AG04449 (cell line): Measurements from ENCODE around the gene PAK5.

Experiments
- CTCF ChIA-PET: fragments of 350-600 bp; formaldehyde crosslinking; extraction: SDS; loops from one replicate; lab custom pipeline; 2021; ENCODE audit warnings: antibody characterized with exemption; lab: Yijun Ruan, JAX
- POLR2A ChIA-PET: fragments of 400-600, 350-600 bp; formaldehyde crosslinking; extraction: SDS; loops from one replicate; lab custom pipeline; 2020; ENCODE audit warnings: antibody characterized with exemption, inconsistent platforms; lab: Yijun Ruan, JAX
- DNase-seq: peaks from one replicate; pipeline ENCODE4 v3.0.0-alpha.2; 2010; ENCODE audit warnings: low read depth, low spot score
- H3K4me3 ChIP-seq: 2 replicates; pipeline ENCODE4 v1.5.1; 2011; ENCODE audit warnings: low read depth, mild to moderate bottlenecking, control low read depth, low read length
- TF ChIP-seq, protein P1 (sequence below): IDR thresholded peaks from one replicate; pipeline ENCODE4 v1.5.1; 2011; ENCODE audit warnings: mild to moderate bottlenecking, moderate library complexity, low read length, control low read depth, inconsistent platforms; ENCODE audit not compliant: insufficient read depth; ENCODE audit errors: missing control alignments

PAK5 gene

DNA sequence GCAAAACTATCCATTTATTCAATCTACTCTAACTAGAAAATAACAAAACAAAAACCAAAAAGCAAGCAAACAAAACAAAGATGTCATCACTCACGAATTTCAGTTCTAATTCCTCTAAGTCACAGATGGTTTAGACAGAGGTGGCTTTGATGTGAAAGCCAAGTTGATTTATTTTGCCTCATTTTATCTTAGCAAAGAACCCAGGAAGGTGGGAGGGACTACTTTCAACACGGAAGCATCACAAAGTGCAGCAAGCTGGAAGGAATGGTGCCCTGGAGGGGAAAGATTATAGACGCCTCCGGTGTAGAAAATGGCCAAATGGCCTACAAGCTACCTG is 236.1 kb downstream of the PAK5 start:
- ChIA-PET POLR2A (no interaction called here), CTCF (interaction anchor here (1.2 to 4.1 kb wide), 4 partner anchors 11 to 310 kb away, joined by 5 to 42 read pairs (median 6); no protein-coding TSS in a partner anchor)
- no peak overlapping the region for H3K4me3 ChIP-seq
- TF ChIP-seq, protein P1, sequence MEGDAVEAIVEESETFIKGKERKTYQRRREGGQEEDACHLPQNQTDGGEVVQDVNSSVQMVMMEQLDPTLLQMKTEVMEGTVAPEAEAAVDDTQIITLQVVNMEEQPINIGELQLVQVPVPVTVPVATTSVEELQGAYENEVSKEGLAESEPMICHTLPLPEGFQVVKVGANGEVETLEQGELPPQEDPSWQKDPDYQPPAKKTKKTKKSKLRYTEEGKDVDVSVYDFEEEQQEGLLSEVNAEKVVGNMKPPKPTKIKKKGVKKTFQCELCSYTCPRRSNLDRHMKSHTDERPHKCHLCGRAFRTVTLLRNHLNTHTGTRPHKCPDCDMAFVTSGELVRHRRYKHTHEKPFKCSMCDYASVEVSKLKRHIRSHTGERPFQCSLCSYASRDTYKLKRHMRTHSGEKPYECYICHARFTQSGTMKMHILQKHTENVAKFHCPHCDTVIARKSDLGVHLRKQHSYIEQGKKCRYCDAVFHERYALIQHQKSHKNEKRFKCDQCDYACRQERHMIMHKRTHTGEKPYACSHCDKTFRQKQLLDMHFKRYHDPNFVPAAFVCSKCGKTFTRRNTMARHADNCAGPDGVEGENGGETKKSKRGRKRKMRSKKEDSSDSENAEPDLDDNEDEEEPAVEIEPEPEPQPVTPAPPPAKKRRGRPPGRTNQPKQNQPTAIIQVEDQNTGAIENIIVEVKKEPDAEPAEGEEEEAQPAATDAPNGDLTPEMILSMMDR: no peak
- no peak for DNase-seq

DNA sequence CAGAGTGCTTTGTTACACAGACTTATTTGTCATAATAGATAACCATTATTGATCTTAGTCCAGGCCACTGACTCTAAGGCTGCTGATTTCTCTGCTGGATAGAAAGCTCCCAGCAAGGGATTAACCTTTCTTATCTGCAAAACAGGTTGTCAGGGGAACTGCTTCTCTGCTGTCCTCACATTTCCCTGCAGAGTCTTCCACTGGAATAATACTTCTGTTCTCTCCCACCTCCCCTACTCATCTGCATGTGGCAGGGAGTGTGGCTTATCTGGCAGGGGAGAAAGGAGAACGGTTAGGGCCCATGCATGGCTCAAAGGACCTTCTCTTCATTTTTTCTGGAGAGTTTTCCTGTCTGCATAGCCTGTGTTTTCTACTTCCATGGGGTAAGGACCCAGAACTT is 238.3 kb downstream of the PAK5 start:
- no peak overlapping the region for H3K4me3 ChIP-seq
- POLR2A ChIA-PET: no interaction called here
- DNase-seq: no peak
- TF ChIP-seq, protein P1: no peak
- CTCF ChIA-PET: interaction anchor here (0.8 to 2.6 kb wide), 3 partner anchors 9 to 193 kb away, joined by 3 to 13 read pairs (median 9); no protein-coding TSS in a partner anchor

DNA sequence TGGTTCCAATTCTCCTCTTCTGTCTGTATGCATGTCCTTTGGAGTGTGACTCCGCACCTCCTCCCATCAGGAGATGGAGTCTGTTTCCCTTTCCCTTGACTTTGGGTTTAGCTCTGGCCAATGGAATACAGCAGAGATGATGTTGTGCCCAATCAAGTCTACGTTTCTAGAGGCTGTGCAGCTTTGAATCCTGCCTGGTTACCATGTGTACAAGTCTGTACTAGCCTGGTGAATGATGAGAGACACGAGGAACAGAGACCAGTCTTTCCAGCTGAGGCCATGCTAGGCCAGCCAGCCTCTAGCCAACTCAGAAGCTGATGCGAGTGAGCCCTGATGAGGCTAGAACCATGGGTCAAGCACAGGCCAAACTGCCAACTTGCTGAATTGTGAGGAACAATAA is 241.3 kb downstream of the PAK5 start:
- no peak for DNase-seq
- ChIA-PET POLR2A (no interaction called here), CTCF (interaction anchor here (0.7 to 3.6 kb wide), 4 partner anchors 11 to 189 kb away, joined by 3 to 12 read pairs (median 4); no protein-coding TSS in a partner anchor)
- no peak overlapping the region for H3K4me3 ChIP-seq
- TF ChIP-seq, protein P1: no peak

DNA sequence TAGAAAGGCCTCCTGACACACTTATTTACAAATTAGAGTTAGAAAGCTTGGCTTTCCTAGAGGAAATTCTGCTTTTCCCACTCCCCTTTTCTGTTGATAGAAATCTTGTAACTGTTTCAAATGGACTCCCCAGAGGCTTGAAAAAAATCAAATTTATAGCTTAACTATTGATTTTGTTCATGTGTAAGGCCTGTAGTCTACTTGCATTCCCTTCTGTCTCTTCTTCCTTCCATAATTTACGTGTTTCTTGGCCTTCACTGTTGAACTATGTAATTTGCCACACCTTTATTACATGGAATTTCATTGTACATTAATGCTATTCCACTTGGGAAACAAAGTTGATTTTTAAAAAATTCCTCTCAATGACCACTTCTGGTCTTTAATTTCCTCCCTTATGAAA is 243.1 kb downstream of the PAK5 start:
- DNase-seq: no peak
- TF ChIP-seq, protein P1: no peak
- no peak overlapping the region for H3K4me3 ChIP-seq
- ChIA-PET CTCF (interaction anchor here (0.7 to 3.6 kb wide), 2 partner anchors 14 to 188 kb away, joined by 3 to 12 read pairs; no protein-coding TSS in a partner anchor), POLR2A (no interaction called here)

DNA sequence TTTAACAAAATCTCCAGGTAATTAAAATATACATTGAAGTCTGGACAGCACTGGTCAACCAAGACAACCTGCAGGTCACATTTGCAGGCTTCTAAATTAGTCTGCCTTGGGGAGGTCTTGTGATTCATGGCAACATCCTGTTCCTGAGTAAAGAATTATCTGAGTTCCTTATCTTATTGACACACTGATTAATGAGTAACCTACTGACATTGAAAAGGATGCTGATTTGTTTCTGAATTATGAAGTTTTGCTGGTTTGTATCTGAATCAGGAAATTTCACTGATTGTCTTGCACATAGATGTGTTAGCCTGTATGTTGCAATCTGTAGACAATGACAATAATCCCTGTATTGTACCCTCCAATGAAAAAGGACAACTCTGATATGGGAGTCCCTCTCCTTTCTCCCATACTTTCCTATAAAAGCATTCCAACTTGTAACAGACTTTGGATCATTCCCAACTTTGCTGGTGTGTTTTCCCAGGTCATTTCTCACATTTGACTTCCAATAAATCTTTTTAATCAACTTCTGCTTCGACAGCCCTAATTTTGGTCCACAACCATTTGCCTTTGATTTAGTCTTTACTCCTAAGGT is 244.5 kb downstream of the PAK5 start:
- no peak for DNase-seq
- no peak overlapping the region for H3K4me3 ChIP-seq
- TF ChIP-seq, protein P1: no peak
- ChIA-PET CTCF (interaction anchor here (1.5 kb wide), 1 partner anchor 23 kb away, joined by 5 read pairs; no protein-coding TSS in a partner anchor), POLR2A (no interaction called here)

DNA sequence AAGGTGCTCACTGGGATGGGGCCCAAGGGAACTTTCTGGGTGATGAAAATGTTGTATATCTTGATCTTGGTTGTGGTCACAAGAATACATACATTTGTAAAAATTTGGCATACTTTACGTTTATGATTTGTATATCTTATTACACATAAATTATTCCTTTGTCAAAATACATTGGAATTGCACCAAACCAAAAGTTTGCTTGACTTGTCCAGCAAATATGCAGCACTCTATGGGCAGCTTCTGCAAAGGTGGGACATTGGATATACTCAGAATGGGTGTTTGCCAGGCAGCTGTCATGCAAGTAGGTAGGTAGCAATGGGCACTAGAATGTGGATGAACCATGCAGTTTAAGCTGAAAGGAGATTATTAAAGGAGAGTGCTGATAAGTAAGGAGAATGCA is 246.5 kb downstream of the PAK5 start:
- TF ChIP-seq, protein P1: no peak
- H3K4me3 ChIP-seq: no peak overlapping the region
- no peak for DNase-seq
- POLR2A ChIA-PET: no interaction called here
- CTCF ChIA-PET: interaction anchor here (1.2 to 2.7 kb wide), 3 partner anchors 16 to 184 kb away, joined by 4 to 7 read pairs (median 7); no protein-coding TSS in a partner anchor
